ENCODE data around the gene KMT2B.

The KMT2B gene

DNA sequence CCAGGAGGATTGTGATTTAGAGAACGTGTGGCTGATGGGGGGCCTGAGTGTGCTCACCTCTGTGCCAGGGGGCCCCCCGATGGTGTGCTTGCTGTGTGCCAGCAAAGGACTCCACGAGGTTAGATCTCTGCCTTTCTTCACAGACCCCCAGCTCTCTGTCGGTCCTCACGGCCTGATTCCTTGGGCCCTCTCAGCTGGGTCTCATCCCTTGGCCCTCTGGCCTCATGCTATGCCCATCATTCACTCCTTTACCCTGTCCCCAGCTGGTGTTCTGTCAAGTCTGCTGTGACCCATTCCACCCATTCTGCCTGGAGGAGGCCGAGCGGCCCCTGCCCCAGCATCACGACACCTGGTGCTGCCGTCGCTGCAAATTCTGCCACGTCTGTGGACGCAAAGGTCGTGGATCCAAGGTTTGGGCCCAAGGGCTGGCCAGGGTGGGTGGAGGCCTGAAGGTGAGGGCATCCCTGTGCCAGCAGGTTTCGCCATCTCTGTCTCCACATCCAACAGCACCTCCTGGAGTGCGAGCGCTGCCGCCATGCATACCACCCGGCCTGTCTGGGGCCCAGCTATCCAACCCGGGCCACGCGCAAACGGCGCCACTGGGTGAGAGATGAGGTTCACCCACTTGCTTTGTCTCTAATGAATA, 7.5 kb downstream of the KMT2B start:
- DNase-seq, result no peak

DNA sequence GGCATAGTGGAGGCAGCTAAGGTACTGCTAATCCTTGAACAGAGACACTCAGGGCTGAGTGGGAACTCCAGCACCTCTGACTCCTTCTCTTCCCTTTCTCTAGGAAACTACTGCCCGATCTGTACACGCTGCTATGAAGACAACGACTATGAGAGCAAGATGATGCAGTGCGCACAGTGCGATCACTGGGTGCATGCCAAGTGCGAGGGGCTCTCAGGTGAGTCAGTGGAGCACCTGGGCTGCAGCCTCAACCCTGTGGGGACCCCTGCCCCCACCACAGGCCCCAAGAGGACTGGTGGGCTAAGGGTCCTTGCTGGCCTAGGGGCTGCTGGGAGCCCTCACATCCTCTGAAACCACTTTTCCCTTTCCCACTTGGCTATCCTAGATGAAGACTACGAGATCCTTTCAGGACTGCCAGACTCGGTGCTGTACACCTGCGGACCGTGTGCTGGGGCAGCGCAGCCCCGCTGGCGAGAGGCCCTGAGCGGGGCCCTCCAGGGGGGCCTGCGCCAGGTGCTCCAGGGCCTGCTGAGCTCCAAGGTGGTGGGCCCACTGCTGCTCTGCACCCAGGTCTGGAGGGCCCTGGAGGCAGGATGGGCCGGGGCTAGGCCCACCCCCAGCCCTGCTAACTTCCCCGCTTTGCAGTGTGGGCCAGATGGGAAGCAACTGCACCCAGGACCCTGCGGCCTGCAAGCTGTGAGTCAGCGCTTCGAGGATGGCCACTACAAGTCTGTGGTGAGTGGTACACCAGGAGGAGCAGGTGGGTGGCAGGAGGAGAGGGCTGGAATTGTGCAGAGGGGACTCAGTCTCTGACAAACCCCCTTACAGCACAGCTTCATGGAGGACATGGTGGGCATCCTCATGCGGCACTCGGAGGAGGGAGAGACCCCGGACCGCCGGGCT, 9.5 kb downstream of the KMT2B start:
- no peak for DNase-seq

DNA sequence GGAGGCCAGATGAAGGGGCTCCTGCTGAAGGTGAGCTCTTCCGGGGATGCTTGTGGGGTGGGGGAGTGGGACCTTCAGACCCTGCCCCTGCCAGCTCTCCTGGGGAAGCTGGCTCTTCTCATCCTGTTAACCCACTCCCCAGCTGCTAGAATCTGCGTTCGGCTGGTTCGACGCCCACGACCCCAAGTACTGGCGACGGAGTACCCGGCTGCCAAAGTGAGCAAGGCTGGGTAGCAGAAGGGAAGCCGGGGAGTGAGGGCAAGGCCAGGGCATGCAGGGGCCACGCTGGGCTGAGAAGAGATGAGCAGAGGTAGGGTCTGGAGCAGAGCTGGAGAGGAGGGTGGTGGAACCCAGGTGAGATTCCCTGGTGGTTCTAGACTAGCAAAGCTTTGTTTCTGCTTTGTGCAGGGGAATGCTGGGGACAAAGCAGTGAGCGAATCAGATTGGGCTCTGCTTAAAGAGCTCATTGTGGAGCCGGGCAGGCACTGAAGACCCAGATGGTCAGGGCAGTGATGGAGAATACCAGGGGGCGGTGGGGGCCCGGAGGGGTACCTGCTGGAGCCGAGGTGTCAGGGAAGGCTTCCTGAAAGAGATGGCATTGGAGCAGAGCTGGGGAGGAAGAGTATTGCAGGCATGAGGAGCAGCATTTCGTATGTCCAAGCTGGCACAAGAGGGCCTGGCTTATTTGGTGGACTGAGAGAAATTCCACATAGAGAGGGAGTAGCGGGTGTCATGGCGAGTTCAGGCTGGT, 10.3 kb downstream of the KMT2B start:
- no peak for DNase-seq

DNA sequence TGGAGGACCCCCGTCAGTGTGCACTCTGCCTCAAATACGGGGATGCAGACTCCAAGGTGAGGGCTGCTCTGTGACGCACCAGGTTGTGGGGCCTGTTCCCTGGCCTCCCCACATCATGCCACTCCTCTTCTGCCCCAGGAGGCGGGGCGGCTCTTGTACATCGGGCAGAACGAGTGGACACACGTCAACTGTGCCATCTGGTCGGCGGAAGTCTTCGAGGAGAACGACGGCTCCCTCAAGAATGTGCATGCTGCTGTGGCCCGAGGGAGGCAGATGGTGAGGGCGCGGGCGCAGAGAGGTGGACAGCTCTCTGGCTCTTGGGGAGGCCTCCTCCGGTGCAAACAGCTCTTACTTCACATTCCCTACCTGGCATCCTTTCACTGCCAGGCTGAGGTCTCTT, 11.2 kb downstream of the KMT2B start:
- DNase-seq, result no peak

DNA sequence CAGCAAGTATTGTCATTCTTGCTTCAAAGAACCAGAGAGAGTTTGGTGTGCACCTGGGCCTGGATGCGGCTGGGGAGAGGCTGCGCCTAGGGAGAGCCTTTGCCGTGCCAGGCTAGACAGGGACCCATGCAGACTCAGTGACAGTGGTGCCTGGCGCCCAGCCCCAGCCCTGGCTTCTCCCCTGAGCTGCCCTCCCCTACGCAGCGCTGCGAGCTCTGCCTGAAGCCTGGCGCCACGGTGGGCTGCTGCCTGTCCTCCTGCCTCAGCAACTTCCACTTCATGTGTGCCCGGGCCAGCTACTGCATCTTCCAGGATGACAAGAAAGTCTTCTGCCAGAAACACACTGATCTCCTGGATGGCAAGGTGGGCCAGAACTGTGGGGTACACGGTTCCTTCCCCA, 12.0 kb downstream of the KMT2B start:
- DNase-seq, result no peak

DNA sequence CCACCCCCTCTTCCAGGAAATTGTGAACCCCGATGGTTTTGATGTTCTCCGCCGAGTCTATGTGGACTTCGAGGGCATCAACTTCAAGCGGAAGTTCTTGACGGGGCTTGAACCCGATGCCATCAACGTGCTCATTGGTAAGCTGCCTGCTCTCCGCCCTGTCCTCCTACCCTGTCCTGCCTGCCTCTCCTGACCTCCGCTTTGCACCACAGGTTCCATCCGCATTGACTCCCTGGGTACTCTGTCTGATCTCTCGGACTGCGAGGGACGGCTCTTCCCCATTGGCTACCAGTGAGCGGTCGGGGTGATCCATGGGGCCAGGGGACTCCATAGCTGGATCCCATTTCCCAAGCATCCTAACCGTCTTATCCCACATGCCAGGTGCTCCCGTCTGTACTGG, 12.5 kb downstream of the KMT2B start:
- DNase-seq, result no peak

DNA sequence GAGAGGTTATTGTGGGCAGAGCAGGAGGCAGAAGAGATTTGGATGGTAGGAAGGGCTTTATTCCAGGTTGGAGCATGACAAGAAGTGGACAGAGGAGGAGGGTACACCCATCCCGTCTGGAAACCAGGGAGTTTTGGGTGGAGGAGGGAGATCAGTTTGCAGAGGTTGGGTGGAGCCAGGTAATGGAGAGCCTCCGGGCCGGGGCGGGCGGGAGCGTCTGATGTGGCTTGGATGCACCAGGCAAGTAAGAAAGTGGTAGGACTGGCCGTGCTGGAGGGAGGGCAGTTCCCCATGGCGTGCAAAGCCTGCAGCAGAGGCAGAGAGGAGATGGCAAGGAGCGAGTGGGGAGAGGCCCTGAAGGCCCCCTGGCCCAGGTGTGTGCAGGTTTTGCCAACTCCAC, 13.6 kb downstream of the KMT2B start:
- DNase-seq, result no peak

DNA sequence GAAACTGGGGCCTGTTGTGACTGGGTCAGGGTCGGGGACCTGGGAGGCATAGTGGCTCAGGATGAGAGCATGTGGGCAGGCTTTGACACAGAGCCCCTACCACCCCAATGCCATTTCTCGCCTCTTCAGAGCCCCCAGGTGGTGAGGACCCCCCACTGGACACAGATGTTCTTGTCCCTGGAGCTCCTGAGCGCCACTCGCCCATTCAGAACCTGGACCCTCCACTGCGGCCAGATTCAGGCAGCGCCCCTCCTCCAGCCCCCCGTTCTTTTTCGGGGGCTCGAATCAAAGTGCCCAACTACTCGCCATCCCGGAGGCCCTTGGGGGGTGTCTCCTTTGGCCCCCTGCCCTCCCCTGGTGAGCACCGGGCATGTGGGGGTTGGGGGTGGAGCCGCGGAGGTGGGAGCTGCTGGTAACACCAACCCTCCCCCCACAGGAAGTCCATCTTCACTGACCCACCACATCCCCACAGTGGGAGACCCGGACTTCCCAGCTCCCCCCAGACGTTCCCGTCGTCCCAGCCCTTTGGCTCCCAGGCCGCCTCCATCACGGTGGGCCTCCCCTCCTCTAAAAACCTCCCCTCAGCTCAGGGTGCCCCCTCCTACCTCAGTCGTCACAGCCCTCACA, 14.1 kb downstream of the KMT2B start:
- no peak for DNase-seq

DNA sequence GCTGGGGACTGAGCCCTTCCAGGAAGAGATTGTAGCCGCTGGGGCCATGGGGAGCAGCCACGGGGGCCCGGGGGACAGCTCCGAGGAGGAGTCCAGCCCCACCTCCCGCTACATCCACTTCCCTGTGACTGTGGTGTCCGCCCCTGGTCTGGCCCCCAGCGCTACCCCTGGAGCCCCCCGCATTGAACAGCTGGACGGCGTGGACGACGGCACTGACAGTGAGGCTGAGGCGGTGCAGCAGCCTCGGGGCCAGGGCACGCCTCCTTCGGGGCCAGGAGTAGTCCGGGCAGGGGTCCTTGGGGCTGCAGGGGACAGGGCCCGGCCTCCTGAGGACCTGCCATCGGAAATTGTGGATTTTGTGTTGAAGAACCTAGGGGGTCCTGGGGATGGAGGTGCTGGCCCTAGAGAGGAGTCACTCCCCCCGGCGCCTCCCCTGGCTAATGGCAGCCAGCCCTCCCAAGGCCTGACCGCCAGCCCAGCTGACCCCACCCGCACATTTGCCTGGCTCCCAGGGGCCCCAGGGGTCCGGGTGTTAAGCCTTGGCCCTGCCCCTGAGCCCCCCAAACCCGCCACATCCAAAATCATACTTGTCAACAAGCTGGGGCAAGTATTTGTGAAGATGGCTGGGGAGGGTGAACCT, 14.9 kb downstream of the KMT2B start:
- DNase-seq, result no peak

DNA sequence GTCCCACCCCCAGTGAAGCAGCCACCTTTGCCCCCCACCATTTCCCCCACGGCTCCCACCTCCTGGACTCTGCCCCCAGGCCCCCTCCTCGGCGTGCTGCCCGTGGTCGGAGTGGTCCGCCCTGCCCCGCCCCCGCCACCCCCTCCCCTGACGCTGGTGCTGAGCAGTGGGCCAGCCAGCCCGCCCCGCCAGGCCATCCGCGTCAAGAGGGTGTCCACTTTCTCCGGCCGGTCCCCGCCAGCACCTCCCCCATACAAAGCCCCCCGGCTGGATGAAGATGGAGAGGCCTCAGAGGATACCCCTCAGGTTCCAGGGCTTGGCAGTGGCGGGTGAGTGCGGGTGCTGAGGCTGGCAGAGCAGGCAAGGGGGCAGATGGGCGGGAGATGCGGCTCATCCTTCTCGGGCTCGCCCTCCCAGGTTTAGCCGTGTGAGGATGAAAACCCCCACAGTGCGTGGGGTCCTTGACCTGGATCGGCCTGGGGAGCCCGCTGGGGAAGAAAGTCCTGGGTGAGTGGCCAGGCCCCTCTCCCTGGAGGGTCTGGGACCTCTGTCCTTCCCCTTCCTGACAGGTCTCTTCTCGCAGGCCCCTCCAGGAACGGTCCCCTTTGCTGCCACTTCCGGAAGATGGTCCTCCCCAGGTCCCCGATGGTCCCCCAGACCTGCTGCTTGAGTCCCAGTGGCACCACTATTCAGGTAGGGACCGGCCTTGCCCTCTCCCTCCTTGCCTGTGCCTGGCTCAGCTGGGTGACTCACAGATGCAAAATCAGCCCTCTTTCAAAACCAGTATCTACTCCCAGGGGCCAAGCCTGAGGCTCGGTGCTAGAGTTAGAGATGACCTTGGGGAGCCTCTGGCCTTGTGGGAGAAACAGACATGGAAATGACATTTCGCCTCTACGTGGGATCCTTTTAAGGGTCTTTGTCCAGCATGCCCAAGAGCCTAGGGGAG, 15.7 kb downstream of the KMT2B start:
- no peak for DNase-seq

DNA sequence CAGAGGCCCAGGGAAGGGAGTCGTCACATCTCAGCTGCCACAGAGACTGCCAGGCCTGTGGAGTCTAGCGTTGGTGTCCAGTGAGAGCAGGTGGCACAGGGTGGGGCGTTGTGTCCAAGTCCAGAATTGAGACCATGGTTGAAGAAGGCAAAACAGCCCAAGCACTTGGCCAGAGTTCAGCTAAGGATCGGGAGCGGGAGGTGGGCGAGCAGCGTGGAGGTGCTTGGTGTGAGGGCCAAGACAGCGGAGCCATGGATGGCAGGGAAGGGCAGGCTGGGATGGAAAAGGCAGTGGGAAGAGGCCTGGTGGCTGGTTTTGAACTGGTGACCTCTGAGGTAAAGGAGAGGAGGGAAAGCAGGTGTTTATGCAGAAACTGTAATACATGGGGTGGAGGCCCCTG, 16.5 kb downstream of the KMT2B start:
- DNase-seq, result no peak

DNA sequence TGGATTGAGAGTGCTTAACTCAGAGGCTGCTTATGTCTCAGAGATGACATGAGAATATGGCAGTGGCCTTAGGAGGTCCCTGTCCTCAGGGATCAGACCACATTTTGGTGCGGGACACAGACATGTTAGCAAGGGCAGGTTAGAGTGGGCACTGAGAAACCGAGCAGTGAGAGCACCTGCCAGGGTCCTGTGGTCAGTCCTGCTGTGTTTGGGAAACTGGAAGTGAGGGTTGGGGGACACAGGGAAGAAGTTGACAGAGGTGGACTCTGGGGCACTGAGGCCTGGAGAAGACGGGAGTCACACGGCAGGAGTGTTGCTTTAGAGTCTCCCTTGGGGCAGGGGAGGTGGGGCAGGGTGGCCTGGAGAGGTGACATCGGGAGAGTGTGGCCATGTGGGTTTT, 17.1 kb downstream of the KMT2B start:
- DNase-seq, result no peak

DNA sequence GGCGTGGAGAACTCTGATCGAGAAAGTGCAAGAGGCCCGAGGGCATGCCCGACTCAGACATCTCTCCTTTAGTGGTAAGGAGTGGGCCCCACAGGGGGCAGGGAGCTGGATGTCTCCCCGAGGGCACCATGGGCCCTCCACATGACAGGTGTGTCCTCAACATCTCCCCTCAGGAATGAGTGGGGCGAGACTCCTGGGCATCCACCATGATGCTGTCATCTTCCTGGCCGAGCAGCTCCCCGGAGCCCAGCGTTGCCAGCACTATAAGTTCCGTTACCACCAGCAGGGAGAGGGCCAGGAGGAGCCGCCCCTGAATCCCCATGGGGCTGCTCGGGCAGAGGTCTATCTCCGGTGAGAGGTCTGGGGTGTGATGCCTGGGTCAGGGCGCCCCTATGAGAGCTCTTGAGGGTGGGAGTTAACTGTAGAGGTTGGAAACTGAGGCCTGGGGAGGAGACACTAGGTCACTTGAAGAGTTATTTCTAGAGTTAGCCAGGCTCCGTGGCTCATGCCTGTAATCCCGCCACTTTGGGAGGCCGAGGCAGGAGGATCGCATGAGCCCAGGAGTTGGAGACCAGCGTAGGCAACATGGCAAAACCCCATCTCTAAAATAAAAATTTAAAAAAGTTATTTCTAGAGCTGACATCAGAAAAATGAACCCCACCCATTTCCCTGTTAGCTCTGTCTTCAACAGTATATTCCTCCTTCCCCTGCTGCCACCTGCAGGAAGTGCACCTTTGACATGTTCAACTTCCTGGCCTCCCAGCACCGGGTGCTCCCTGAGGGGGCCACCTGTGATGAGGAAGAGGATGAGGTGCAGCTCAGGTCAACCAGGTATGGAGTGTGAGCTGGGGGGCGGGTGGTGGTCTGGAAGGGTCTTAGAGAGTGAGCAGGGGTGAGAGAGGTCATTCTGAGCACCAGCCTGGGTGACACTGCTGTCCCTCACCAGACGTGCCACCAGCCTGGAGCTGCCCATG, 19.4 kb downstream of the KMT2B start:
- peak in 1 of 2 donors; percentile 41 for DNase-seq

DNA sequence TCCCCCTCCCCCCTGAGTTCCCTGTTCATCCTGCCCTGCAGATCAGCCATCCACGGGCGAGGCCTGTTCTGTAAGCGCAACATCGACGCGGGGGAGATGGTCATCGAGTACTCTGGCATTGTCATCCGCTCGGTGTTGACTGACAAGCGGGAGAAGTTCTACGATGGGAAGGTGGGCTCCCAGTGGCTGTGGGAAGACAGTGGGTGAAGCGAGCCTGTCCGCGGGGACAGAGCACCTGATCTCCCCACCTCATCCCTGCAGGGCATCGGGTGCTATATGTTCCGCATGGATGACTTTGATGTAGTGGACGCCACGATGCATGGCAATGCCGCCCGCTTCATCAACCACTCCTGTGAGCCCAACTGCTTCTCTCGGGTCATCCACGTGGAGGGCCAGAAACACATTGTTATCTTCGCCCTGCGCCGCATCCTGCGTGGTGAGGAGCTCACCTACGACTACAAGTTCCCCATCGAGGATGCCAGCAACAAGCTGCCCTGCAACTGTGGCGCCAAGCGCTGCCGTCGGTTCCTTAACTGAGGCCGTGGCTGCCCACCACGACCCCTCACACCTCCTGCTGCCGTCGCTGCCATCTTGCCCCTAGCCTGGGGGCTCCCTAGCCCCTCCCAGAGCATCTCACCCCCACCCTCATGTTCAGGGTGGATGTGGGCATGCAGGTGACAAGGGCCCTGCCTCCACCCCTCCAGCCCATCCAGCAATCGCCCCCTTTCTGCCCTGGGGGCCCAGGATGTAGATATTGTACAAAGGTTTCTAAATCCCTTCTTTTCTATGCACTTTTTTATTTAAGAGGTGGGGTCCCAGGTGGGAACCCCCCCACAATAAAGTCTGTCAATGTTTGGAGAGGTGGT, 20.5 kb downstream of the KMT2B start:
- DNase-seq, result no peak

DNA sequence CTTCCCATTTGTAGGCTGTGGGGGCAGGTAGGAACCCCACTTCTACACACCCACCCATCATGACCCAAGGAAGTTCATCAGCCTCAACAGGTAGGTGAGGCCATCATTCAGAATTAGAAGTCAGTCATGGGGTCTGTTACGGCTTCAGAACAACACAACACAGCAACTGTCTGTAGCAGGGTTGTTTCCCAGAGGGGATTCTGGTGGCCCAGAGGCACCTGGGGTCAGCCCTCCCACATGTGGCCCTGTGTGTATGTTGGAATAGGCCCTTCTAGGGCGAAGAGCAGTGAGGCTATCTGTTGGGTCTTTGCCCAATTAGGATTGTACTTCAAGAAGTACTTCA, 21.1 kb downstream of the KMT2B start:
- no peak for DNase-seq

DNA sequence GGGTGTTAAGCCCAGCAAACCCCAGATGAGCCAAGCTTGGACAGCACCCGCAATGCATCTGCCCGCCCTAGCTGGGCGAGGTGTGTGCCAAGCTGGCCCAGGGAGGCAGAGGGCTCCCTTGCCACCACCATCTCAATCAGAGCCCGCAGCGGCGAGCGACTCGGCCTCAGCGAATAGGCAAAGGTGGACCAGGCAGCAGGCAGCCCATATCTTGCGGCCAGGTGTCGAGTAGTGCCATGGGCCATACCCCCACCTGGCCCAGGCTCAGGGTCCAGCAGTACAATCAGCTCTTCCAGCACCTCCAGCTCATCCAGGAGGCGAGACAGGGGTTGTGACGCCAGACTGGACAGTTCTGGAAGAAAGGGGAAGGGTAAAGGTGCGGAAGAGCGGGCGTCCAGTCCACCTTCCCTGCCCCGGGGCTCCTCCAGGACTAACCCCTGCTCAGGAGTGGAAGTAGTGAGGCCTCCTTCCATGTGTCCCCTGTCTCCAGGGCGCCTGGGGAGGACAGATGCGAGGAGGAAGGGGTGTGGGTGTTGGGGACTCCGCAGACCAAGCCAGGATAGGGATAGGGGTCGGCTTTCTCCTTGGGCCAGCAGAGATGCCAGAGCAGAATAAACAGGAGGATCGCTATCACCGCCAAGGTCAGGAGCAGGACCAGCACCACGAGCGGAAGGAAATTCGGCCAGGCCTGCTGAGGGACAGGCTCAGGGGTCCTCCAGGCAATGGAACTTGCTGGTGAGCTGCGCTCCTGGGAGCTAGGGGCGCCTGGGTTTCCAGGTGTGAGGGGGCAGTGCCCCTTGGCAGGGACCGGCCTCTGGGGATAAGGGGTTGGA, 21.7 kb downstream of the KMT2B start:
- no peak for DNase-seq

DNA sequence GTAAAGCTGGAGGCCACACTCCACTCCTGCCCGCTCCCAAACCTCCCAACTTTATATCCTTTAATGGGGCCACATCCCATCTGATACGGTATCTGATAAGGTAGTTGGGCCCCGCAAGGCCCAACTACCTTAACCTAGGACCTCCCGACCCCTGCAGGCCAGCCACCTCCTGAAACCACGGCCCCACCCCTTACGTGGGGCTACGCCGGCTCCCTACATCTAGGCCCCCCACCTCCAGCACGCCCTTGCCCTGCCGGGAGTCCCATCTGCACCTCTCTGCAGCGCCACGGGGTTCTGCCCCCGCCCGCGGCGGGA, 22.3 kb downstream of the KMT2B start:
- no peak for DNase-seq

DNA sequence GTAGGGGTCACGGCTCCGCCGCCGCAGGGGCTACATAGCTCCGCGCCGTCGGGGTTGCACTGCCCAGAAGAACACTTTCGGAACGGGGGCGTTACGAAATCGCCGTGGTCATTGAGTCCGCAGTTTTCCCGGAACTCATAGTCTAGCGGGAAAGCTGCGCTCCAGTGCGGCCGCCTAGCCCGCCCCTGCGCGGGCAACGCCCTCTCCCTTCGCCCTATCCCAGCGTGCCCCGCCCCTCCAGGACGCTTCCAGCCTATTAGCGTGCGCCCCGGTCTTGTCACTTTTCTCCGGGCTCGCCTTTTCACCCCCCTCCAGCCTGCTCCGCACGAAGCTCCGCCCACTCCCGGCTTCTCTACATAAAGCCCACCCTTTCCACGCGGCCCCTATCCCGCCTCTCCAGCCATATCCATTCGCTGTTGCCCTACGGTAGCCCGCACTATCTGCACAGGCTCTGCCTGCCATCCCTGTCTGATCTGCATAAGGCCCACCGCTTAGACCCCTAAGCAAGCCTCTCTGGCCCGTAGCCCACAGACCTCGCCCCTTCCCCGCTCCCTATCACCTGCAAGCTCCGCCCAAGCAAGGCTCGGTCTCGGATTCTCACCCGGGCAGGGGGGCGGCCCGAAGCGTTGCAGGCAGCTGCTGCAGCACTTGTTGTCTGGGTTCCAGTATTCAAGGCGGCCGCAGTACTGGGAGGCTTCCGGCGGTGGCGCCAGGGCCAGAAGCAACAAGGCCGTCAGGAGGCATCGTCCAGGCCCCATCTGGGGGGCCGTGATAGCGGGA, 22.8 kb downstream of the KMT2B start:
- DNase-seq, result peak; percentile 95
